Skeletal muscle tissue (tissue), 4 donors: ENCODE results near the gene KCND3. TPM values are rescaled to one million over a fixed set of nuclear protein-coding genes. Genes with fewer than 3 reads are reported as not detected.
"Not testable (repeated sequence)": the region's sequence is repeated elsewhere in the genome, so short reads cannot be mapped to it uniquely, and the experiment has no call there.

Experiments used
- H3K27ac ChIP-seq: one replicate; pipeline ENCODE4 v1.7.0; 2013; ENCODE audit warnings: mild to moderate bottlenecking, low read depth, low read length, inconsistent platforms
- H3K27me3 ChIP-seq, 3 donors: one replicate each; pipeline ENCODE4 v1.7.0; 2013; ENCODE audit warnings: low read length in 3 of 3; ENCODE audit not compliant: control insufficient read depth in 3 of 3, insufficient read depth in 3 of 3
- H3K36me3 ChIP-seq, 3 donors: one replicate each; pipeline ENCODE4 v1.7.0; 2013; ENCODE audit warnings: low read length in 3 of 3; ENCODE audit not compliant: control insufficient read depth in 3 of 3, insufficient read depth in 3 of 3
- H3K4me1 ChIP-seq, 3 donors: one replicate each; pipeline ENCODE4 v1.7.0; 2013; ENCODE audit warnings: low read length in 3 of 3, mild to moderate bottlenecking in 3 of 3; ENCODE audit not compliant: control insufficient read depth in 3 of 3, insufficient read depth in 3 of 3
- H3K4me3 ChIP-seq, 3 donors: one replicate each; pipeline ENCODE4 v1.7.0; 2013; ENCODE audit warnings: low read length in 3 of 3
- H3K9ac ChIP-seq, 3 donors: one replicate each; pipeline ENCODE4 v1.7.0; 2013; ENCODE audit warnings: low read length in 3 of 3, mild to moderate bottlenecking in 3 of 3, moderate library complexity in 2 of 3, low read depth in 1 of 3
- H3K9me3 ChIP-seq, 3 donors: one replicate each; pipeline ENCODE4 v1.7.0; 2013; ENCODE audit warnings: low read length in 3 of 3; ENCODE audit not compliant: control insufficient read depth in 3 of 3
- total RNA-seq: library from RNA; depleted of rRNA; stranded (reverse); fragments of >200 nt; gene quantifications from one replicate; pipeline ENCODE4 v1.2.3, GENCODE V29; 2014
- donor health status: Osteomylitis.

The KCND3 gene
- total RNA-seq, 1 donor from 2014 or later = 1.0 TPM

DNA sequence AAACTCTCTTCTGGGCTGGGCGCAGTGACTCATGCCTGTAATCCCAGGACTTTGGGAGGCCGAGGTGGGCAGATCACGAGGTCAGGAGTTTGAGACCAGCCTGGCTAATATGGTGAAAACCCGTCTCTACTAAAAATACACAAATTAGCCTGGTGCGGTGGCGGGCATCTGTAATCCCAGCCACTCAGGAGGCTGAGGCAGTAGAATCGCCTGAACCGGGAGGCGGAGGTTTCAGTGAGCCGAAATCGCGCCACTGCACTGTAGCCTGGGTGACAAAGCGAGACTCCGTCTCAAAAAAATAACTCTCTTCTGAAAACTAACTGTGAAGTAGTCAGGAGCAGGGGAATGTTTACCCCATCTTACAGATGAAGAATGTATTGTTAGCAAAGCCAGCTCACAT lies 247.2 kb downstream of the KCND3 start:
- not testable (repeated sequence) for H3K27ac ChIP-seq, H3K4me3 ChIP-seq, H3K36me3 ChIP-seq, H3K9me3 ChIP-seq, H3K9ac ChIP-seq, H3K27me3 ChIP-seq
- H3K4me1 ChIP-seq = peaks cover 33 to 45% (median 35%) of the 10 kb centered on the region in 3 donors

DNA sequence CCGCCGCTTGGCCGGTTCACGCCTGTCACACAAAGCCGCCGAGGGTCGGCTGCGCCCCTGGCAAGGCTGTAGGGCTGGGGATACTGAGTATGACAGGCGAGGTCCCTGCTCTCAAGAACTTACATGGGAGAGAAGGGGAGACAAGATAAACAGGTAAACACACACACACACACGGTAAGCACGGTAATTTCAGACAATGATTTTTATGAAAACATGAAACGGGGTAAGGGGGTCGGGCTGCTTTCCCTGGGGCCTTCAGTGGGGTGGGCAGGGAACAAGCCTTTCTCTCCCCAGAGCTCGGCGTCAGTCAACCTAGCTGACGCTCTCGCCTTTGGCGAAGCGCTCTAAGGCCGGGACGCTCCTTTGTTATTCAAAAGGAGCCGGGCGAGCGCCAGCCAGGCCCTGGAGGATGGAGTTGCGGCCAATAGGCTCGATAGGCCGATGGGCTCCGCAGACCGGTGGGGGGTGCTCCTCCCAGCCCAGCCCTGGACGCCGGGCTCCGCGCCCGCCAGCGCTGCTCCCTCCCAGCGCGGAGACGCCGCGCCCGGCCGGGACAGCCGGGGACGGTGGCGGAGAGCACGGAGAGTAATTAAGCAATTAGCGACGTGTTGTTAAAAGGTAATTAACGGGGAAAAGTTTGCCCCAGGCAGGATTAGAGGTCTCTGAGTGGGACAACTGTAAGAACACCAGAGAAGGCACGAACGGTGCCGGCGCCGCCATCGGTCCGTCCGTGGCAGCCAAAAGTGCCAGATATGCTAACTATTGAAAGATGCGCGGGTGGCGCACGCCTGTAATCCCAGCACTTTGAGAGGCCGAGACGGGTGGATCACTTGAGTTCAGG lies 249.3 kb downstream of the KCND3 start:
- Histone ChIP-seq H3K27me3 (no peaks in the 10 kb centered on the region), H3K4me3 (peak overlapping the region; percentile 81 to 87 (median 82)), H3K4me1 (peaks cover 45 to 56% (median 47%) of the 10 kb centered on the region in 3 donors), H3K9ac (peak overlapping the region; percentile 73 to 87 (median 85)), H3K9me3 (no peaks in the 10 kb centered on the region), H3K36me3 (no peaks in the 10 kb centered on the region), H3K27ac (peak overlapping the region; percentile 92)

DNA sequence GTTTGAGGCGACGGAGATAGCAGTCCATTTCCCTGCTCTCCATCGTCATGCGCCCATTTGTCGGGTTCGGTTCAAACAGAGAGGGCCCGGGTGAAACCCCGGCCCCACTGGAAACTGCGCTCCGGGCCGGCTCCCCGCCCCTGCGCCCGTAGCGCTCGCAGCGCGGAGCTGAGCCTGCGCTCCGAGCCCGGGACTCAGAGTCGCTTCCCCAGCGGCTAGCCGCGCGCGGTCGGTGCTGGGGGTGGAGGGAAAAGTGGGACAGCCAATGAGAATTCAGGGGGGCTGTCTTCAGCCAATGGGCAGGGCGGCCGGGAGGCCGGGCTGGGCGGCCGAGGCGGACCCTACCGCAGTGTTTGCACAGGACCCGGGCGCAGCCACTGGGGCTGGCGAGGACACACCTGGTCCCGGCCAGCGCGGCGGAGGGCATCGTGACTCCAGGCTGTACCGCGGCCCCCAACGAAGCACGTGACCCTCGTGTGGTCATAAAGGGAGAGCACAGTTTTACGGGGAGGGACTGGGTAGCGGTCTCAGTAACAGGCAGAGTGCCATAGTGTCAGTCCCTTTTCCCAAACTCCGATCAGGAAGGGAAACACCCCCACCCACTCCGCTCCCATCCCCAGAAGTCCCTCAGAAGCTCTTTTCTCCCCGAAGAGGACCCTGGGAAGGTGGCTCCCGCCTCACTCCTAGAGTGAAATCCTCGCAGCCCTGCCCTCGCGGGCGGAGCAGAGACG lies 250.1 kb downstream of the KCND3 start, which contains the start of gene INKA2:
Gene INKA2 (minus strand): TSS at position 202 of the 731 bp plus-strand sequence. CDS start 153 bp downstream, at position 49.
- Histone ChIP-seq H3K9me3 (no peaks in the 10 kb centered on the region), H3K36me3 (no peaks in the 10 kb centered on the region), H3K27me3 (no peaks in the 10 kb centered on the region), H3K4me3 (peak within 1 kb of the TSS; percentile 81 to 87 (median 82)), H3K9ac (peak within 1 kb of the TSS; percentile 85 to 87 (median 87)), H3K27ac (peak within 1 kb of the TSS; percentile 92), H3K4me1 (peaks cover 49 to 64% (median 55%) of the 10 kb centered on the region in 3 donors)

DNA sequence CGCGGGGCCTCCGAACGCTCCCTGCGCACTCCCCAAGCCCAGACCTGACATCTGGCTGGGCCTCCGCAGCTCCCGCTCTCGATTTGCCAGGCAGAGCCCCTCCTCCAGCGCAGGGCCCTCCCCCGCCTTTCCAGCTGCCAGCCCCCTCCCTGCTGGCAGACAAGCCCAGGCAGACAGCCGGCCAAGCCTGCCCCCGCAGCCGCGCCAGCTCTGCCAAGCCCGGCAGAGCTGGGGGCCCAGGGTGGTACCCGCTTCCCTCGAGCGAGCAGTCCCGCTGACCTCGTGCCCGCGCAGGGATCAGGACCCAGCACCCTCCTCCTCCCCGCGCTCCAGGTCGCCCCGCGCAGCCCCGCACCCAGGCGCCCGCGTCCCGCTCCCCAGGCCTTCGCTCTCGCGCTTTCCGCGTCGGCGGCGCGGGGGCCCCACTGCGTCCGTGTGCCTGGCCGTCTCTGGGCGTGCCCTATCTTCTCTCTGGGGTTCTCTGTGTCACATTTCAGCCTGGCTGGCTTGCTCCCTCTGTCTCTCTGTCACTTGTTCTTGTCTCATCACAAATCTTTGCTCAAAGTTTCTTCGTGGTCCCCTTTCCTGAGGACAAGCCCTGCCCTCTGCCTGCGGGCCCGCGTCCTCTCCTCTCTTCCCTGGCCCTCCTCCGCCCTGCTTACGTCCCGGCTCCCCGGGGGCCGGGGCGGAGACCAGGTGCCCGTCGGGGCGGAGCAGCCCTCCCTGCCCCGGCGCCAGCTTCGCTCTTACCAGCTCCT lies 250.9 kb downstream of the KCND3 start:
- no peaks in the 10 kb centered on the region for H3K27me3 ChIP-seq
- H3K9me3 ChIP-seq = no peaks in the 10 kb centered on the region
- H3K9ac ChIP-seq = peak overlapping the region; percentile 85 to 87 (median 87)
- H3K27ac ChIP-seq = peak overlapping the region; percentile 92
- H3K4me1 ChIP-seq = peaks cover 57 to 70% (median 62%) of the 10 kb centered on the region in 3 donors
- H3K36me3 ChIP-seq = no peaks in the 10 kb centered on the region
- H3K4me3 ChIP-seq = peak overlapping the region; percentile 81 to 87 (median 82)

DNA sequence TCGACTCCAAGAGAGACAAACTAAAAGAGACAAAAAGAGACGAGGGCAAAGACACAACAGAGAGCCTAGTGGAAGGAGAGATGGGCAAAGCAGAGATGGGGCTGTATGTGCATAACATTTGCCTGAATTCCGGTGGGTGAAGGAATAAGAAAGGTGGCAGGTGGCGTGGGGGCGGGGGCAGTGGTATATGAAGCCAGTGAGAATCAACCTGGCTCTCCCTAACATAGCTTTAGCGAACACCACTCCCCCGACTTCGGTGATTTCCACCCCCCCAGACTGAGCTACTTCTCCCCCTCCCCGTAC lies 251.4 kb downstream of the KCND3 start:
- peaks cover 57 to 72% (median 68%) of the 10 kb centered on the region in 3 donors for H3K4me1 ChIP-seq
- no peaks in the 10 kb centered on the region for H3K36me3 ChIP-seq
- no peaks in the 10 kb centered on the region for H3K9me3 ChIP-seq
- H3K4me3 ChIP-seq = peak overlapping the region; percentile 81 to 87 (median 82)
- H3K27me3 ChIP-seq = no peaks in the 10 kb centered on the region
- H3K27ac ChIP-seq = peak overlapping the region; percentile 92
- peak overlapping the region; percentile 85 to 87 (median 87) for H3K9ac ChIP-seq

DNA sequence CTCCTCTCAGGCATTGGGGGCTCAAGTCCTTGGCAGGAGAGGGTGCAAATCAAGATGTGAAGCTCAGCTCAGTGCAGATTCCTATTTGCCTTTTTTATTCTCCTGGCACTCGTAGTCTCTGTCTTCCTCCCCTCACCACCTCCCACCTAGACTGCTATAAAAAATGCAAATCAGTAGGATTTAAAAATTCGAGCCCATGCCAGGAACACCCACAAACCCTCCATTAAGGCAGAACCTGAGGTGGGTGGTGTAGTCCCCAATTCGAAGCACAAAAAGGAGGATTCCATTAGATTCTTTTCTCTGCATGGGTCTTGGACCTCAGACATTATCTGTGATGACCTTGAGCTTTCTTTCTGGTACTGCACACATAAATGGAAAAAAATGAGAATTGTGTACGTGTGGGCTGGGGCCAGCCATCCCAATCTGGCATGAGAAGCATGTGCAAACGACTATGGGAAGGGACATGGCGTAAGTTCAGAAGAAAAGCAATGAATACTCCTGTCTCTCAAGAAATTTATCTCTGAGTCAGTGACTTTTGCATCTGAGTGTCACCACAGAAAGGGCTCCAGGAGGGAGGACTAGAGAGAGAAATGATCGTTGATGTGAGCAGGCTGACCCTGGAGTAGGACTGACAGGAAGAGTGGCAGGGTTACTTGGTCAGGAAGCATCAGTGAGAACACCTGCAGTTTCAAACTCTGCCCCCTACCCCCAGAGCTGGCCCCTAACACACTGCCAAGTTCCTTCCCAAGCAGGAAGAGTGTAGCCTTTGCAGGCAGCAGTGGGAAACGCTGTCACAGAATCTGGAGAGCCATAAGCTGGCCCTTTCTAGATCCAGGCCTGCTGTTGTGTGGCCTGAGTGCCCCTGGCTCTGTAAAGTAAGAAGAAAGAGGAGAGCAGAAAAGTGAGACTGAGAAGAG lies 252.0 kb downstream of the KCND3 start:
- peak overlapping the region; percentile 92 for H3K27ac ChIP-seq
- H3K27me3 ChIP-seq = no peaks in the 10 kb centered on the region
- peak overlapping the region; percentile 85 to 87 (median 87) for H3K9ac ChIP-seq
- peak overlapping the region; percentile 81 to 87 (median 82) for H3K4me3 ChIP-seq
- no peaks in the 10 kb centered on the region for H3K36me3 ChIP-seq
- H3K4me1 ChIP-seq = peaks cover 62 to 78% (median 72%) of the 10 kb centered on the region in 3 donors
- H3K9me3 ChIP-seq = no peaks in the 10 kb centered on the region

DNA sequence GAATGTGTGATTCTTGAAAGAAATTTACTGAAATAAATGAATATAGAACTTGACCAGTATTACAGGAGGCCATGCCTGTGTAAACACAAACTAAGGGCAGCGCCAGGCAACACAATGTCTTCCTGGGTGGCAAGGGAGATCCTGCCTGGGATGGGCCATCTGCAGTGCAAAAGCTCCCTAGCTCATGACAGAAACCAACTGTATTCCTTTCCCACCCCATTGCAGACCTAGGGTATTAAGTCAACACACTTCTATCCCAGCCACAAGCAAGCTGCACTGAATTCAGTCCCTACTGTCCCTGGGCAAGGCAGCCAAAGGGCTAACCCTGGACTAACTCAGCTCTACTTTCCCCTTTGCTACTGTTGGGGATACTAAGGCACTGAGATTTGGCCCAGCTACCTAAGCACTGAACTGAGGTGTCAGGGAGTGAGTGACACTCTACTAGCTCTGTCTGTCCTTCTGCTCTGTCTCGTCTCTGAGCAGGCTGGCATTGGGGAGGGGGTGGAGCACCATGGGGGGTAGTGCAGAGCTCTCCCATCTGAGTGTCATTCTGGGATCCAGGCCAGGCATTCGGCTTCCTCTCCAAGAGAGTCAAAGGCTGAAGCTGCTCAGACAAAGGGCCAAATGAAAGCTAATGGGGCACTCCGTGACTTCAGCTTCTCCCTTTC lies 252.8 kb downstream of the KCND3 start:
- Histone ChIP-seq H3K9ac (peak overlapping the region in 2 of 3 donors; percentile 28 to 35), H3K27ac (peak overlapping the region; percentile 92)

DNA sequence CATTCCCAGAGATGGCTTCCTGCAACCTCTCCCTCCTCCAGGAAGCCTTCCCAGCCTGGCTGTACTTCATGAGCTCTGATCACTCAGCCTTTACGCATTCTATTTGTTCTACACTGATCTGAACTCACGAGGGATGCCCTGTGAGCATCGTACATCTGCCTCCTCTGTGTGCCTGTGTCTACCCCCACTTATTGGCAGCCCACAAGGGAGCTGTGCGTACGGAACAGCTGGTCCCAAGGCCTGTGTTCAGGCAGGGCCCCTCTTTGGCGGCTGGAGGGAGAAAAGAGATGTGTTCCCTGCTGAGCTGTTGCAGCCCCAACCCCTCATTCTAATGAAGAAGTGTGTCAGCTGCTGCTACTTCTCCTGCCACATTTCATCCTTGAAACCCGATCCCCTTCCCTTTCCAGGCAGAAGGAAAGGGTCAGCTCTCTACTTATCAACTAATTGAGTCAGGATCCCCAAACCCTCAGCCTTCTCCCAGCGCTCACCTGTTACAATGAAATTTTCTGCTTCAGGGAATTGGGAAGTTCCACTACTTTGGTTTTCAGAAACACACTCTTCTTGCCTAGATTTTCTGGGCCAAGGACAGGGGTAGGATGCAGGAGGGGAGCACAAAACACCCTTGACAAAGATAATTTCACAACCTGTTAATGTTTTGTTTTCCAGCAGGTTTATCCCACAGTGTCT lies 253.5 kb downstream of the KCND3 start:
- Histone ChIP-seq H3K4me1 (peaks cover 68 to 91% (median 85%) of the 10 kb centered on the region in 3 donors), H3K9me3 (no peaks in the 10 kb centered on the region), H3K36me3 (no peaks in the 10 kb centered on the region), H3K27ac (peak overlapping the region; percentile 92), H3K4me3 (no peak overlapping the region), H3K9ac (peak overlapping the region in 1 of 3 donors; percentile 23), H3K27me3 (no peaks in the 10 kb centered on the region)

More for the DNA sequence above, 252.8 kb downstream of the KCND3 start:
- Histone ChIP-seq H3K36me3 (no peaks in the 10 kb centered on the region), H3K4me1 (peaks cover 66 to 85% (median 78%) of the 10 kb centered on the region in 3 donors), H3K4me3 (peak overlapping the region in 2 of 3 donors; percentile 8 to 11), H3K9me3 (no peaks in the 10 kb centered on the region), H3K27me3 (no peaks in the 10 kb centered on the region)
